T1000 (cell line): Measurements from ENCODE around the gene GCGR.

Source experiments
- DNase-seq: peaks from one replicate; lab custom pipeline; 2025; ENCODE audit warnings: mixed read lengths; lab: John Stamatoyannopoulos, UW

GCGR gene

GRCh38 chr17:81803728-81804558 lies at the start of gene GCGR:
Gene GCGR (plus strand): TSS chr17:81804150. CDS start chr17:81809019, 4,869 bp downstream.
- no peak for DNase-seq

- no peak for DNase-seq
These were observed 11.0 kb upstream of the GCGR start for GRCh38 chr17:81792675-81793615.

- DNase-seq, result no peak
These were observed 9.9 kb upstream of the GCGR start for GRCh38 chr17:81794074-81794476.

- no peak for DNase-seq
These were observed 9.4 kb upstream of the GCGR start for GRCh38 chr17:81794509-81794908.

GRCh38 chr17:81801327-81801726 lies 2.6 kb upstream of the GCGR start:
- no peak for DNase-seq

GRCh38 chr17:81802048-81802758 lies 1.7 kb upstream of the GCGR start:
- no peak for DNase-seq

GRCh38 chr17:81802856-81803643 lies 900 bp upstream of the GCGR start:
- DNase-seq, result no peak

- DNase-seq, result no peak
These were observed 829 bp downstream of the GCGR start for GRCh38 chr17:81804559-81805399.

- no peak for DNase-seq
These were observed 1.9 kb downstream of the GCGR start for GRCh38 chr17:81805707-81806460.

- no peak for DNase-seq
These were observed 2.7 kb downstream of the GCGR start for GRCh38 chr17:81806461-81807209.

- DNase-seq, result no peak
These were observed 3.3 kb downstream of the GCGR start for GRCh38 chr17:81807210-81807719.

GRCh38 chr17:81807839-81808238 lies 3.9 kb downstream of the GCGR start:
- no peak for DNase-seq

GRCh38 chr17:81808778-81809555 lies 5.0 kb downstream of the GCGR start:
- DNase-seq, result no peak

- DNase-seq, result no peak
These were observed 5.6 kb downstream of the GCGR start for GRCh38 chr17:81809556-81809998.

- DNase-seq, result no peak
These were observed 6.5 kb downstream of the GCGR start for GRCh38 chr17:81810476-81810875.

- no peak for DNase-seq
These were observed 7.1 kb downstream of the GCGR start for GRCh38 chr17:81810892-81811704.
